ENCODE results near the gene ISL2. TPM values are rescaled to one million over a fixed set of nuclear protein-coding genes. Genes with fewer than 3 reads are reported as not detected.
"Not testable (repeated sequence)": the region's sequence is repeated elsewhere in the genome, so short reads cannot be mapped to it uniquely, and the experiment has no call there.

Gene ISL2
- polyA plus RNA-seq (ENCODE audit: low read depth in 6 of 6) = not detected

GRCh38 chr15:76336254-76337058 lies at the start of gene ISL2:
TSS of gene ISL2 (plus strand) at chr15:76336773. CDS start at chr15:76336884, 111 bp downstream.
- Mint-ChIP-seq H3K27ac (peak within 1 kb of the TSS; percentile 60 to 94 (median 88)), H3K4me3 (peak within 1 kb of the TSS; percentile 70 to 91 (median 88)), H3K36me3 (peaks cover 0 to 7% of the 10 kb centered on the region in 2 donors), H3K27me3 (peaks cover 72 to 84% (median 79%) of the 10 kb centered on the region in 3 donors), H3K4me1 (peaks cover 46 to 62% (median 59%) of the 10 kb centered on the region in 3 donors), H3K9me3 (peaks cover 0 to 24% (median 10%) of the 10 kb centered on the region in 7 donors)
- ATAC-seq (ENCODE audit: low read depth in 2 of 2) (peak in 1 of 2 donors; percentile 12), DNase-seq (no peak)

GRCh38 chr15:76289582-76289981 lies 47.0 kb upstream of the ISL2 start:
- no peak for DNase-seq
- H3K4me1 Mint-ChIP-seq = peaks cover 12 to 17% (median 15%) of the 10 kb centered on the region in 3 donors
- no peak overlapping the region for H3K27ac Mint-ChIP-seq
- H3K36me3 Mint-ChIP-seq = peaks cover 10 to 22% of the 10 kb centered on the region in 2 donors
- no peaks in the 10 kb centered on the region for H3K27me3 Mint-ChIP-seq
- H3K9me3 Mint-ChIP-seq = no peaks in the 10 kb centered on the region
- no peak for ATAC-seq (ENCODE audit: low read depth in 2 of 2)
- H3K4me3 Mint-ChIP-seq = no peak overlapping the region

- Mint-ChIP-seq H3K27ac (no peak overlapping the region), H3K9me3 (no peaks in the 10 kb centered on the region), H3K4me3 (no peak overlapping the region), H3K4me1 (peaks cover 9 to 14% (median 12%) of the 10 kb centered on the region in 3 donors), H3K27me3 (no peaks in the 10 kb centered on the region), H3K36me3 (peaks cover 10 to 16% of the 10 kb centered on the region in 2 donors)
- ATAC-seq (ENCODE audit: low read depth in 2 of 2) = no peak
- no peak for DNase-seq
These were observed 43.2 kb upstream of the ISL2 start for GRCh38 chr15:76293361-76293760.

- Mint-ChIP-seq H3K36me3 (peaks cover 10 to 16% of the 10 kb centered on the region in 2 donors), H3K4me1 (peaks cover 12 to 14% (median 13%) of the 10 kb centered on the region in 3 donors)
- not testable (repeated sequence) for H3K27ac Mint-ChIP-seq; ATAC-seq (ENCODE audit: low read depth in 2 of 2); H3K27me3 Mint-ChIP-seq; DNase-seq; H3K9me3 Mint-ChIP-seq; H3K4me3 Mint-ChIP-seq
These were observed 42.1 kb upstream of the ISL2 start for GRCh38 chr15:76294463-76294862.

GRCh38 chr15:76296849-76297248 lies 39.7 kb upstream of the ISL2 start:
- no peak for ATAC-seq (ENCODE audit: low read depth in 2 of 2)
- peaks cover 4 to 13% of the 10 kb centered on the region in 2 donors for H3K36me3 Mint-ChIP-seq
- H3K27me3 Mint-ChIP-seq = no peaks in the 10 kb centered on the region
- no peaks in the 10 kb centered on the region for H3K9me3 Mint-ChIP-seq
- no peak overlapping the region for H3K27ac Mint-ChIP-seq
- H3K4me1 Mint-ChIP-seq = peaks cover 10 to 17% (median 17%) of the 10 kb centered on the region in 3 donors
- H3K4me3 Mint-ChIP-seq = no peak overlapping the region
- no peak for DNase-seq

- H3K27ac Mint-ChIP-seq; H3K27me3 Mint-ChIP-seq; H3K9me3 Mint-ChIP-seq; H3K36me3 Mint-ChIP-seq; DNase-seq; H3K4me3 Mint-ChIP-seq; ATAC-seq (ENCODE audit: low read depth in 2 of 2): not testable (repeated sequence)
- peaks cover 9 to 18% (median 17%) of the 10 kb centered on the region in 3 donors for H3K4me1 Mint-ChIP-seq
These were observed 38.6 kb upstream of the ISL2 start for GRCh38 chr15:76297951-76298350.

GRCh38 chr15:76298986-76299385 lies 37.6 kb upstream of the ISL2 start:
- Mint-ChIP-seq H3K27me3 (no peaks in the 10 kb centered on the region), H3K27ac (no peak overlapping the region), H3K4me1 (peaks cover 9 to 23% (median 17%) of the 10 kb centered on the region in 3 donors), H3K9me3 (peaks cover 0 to 6% (median 0%) of the 10 kb centered on the region in 7 donors), H3K4me3 (peak overlapping the region in 1 of 8 donors; percentile 7), H3K36me3 (peaks cover 0 to 5% of the 10 kb centered on the region in 2 donors)
- no peak for ATAC-seq (ENCODE audit: low read depth in 2 of 2)
- DNase-seq = no peak

- no peak for DNase-seq
- no peak overlapping the region for H3K4me3 Mint-ChIP-seq
- peaks cover 0 to 5% of the 10 kb centered on the region in 2 donors for H3K36me3 Mint-ChIP-seq
- H3K4me1 Mint-ChIP-seq = peaks cover 9 to 19% (median 17%) of the 10 kb centered on the region in 3 donors
- ATAC-seq (ENCODE audit: low read depth in 2 of 2) = no peak
- peaks cover 0 to 8% (median 0%) of the 10 kb centered on the region in 7 donors for H3K9me3 Mint-ChIP-seq
- H3K27me3 Mint-ChIP-seq = no peaks in the 10 kb centered on the region
- no peak overlapping the region for H3K27ac Mint-ChIP-seq
These were observed 36.8 kb upstream of the ISL2 start for GRCh38 chr15:76299786-76300185.

- H3K4me1 Mint-ChIP-seq = peaks cover 11 to 24% (median 24%) of the 10 kb centered on the region in 3 donors
- ATAC-seq (ENCODE audit: low read depth in 2 of 2) (no peak), DNase-seq (no peak)
- peaks cover 0 to 9% of the 10 kb centered on the region in 2 donors for H3K36me3 Mint-ChIP-seq
- peaks cover 0 to 8% (median 2%) of the 10 kb centered on the region in 7 donors for H3K9me3 Mint-ChIP-seq
- no peaks in the 10 kb centered on the region for H3K27me3 Mint-ChIP-seq
- H3K4me3 Mint-ChIP-seq = no peak overlapping the region
- no peak overlapping the region for H3K27ac Mint-ChIP-seq
These were observed 32.7 kb upstream of the ISL2 start for GRCh38 chr15:76303909-76304308.

GRCh38 chr15:76309601-76310330 lies 26.8 kb upstream of the ISL2 start:
- Mint-ChIP-seq H3K36me3 (peaks cover 0 to 5% of the 10 kb centered on the region in 2 donors), H3K4me3 (peak overlapping the region; percentile 30 to 94 (median 90)), H3K4me1 (peaks cover 21 to 40% (median 23%) of the 10 kb centered on the region in 3 donors), H3K9me3 (peaks cover 0 to 5% (median 0%) of the 10 kb centered on the region in 7 donors), H3K27me3 (no peaks in the 10 kb centered on the region), H3K27ac (peak overlapping the region in 1 of 6 donors; percentile 86)
- DNase-seq (no peak), ATAC-seq (ENCODE audit: low read depth in 2 of 2) (no peak)

- Mint-ChIP-seq H3K36me3 (no peaks in the 10 kb centered on the region), H3K4me3 (peak overlapping the region; percentile 84 to 94 (median 92)), H3K27ac (peak overlapping the region in 5 of 6 donors; percentile 53 to 92 (median 81)), H3K4me1 (peaks cover 13 to 35% (median 20%) of the 10 kb centered on the region in 3 donors), H3K27me3 (peaks cover 0 to 5% (median 0%) of the 10 kb centered on the region in 3 donors), H3K9me3 (no peaks in the 10 kb centered on the region)
- ATAC-seq (ENCODE audit: low read depth in 2 of 2) (peak; percentile 3 to 8), DNase-seq (no peak)
These were observed 26.0 kb upstream of the ISL2 start for GRCh38 chr15:76310475-76311099.

- Mint-ChIP-seq H3K9me3 (no peaks in the 10 kb centered on the region), H3K36me3 (no peaks in the 10 kb centered on the region)
These were observed 25.2 kb upstream of the ISL2 start, which contains the start of gene ETFA for GRCh38 chr15:76311100-76311953. TSS of gene ETFA (minus strand) at chr15:76311469. CDS start at chr15:76311388, 81 bp downstream.

More at GRCh38 chr15:76311100-76311953, 25.2 kb upstream of the ISL2 start, which contains the start of gene ETFA:
- peak; percentile 97 to 98 for ATAC-seq (ENCODE audit: low read depth in 2 of 2)
- peaks cover 11 to 31% (median 20%) of the 10 kb centered on the region in 3 donors for H3K4me1 Mint-ChIP-seq
- H3K27ac Mint-ChIP-seq = peak within 1 kb of the TSS; percentile 53 to 93 (median 81)
- peaks cover 0 to 5% (median 0%) of the 10 kb centered on the region in 3 donors for H3K27me3 Mint-ChIP-seq
- H3K4me3 Mint-ChIP-seq = peak within 1 kb of the TSS; percentile 84 to 94 (median 92)
- peak; percentile 88 for DNase-seq

All from naive B cell (primary cell).